ENCODE data around the gene AMOT.
"Not testable (repeated sequence)": the region's sequence is repeated elsewhere in the genome, so short reads cannot be mapped to it uniquely, and the experiment has no call there.

AMOT gene, protein sequence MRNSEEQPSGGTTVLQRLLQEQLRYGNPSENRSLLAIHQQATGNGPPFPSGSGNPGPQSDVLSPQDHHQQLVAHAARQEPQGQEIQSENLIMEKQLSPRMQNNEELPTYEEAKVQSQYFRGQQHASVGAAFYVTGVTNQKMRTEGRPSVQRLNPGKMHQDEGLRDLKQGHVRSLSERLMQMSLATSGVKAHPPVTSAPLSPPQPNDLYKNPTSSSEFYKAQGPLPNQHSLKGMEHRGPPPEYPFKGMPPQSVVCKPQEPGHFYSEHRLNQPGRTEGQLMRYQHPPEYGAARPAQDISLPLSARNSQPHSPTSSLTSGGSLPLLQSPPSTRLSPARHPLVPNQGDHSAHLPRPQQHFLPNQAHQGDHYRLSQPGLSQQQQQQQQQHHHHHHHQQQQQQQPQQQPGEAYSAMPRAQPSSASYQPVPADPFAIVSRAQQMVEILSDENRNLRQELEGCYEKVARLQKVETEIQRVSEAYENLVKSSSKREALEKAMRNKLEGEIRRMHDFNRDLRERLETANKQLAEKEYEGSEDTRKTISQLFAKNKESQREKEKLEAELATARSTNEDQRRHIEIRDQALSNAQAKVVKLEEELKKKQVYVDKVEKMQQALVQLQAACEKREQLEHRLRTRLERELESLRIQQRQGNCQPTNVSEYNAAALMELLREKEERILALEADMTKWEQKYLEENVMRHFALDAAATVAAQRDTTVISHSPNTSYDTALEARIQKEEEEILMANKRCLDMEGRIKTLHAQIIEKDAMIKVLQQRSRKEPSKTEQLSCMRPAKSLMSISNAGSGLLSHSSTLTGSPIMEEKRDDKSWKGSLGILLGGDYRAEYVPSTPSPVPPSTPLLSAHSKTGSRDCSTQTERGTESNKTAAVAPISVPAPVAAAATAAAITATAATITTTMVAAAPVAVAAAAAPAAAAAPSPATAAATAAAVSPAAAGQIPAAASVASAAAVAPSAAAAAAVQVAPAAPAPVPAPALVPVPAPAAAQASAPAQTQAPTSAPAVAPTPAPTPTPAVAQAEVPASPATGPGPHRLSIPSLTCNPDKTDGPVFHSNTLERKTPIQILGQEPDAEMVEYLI

DNA sequence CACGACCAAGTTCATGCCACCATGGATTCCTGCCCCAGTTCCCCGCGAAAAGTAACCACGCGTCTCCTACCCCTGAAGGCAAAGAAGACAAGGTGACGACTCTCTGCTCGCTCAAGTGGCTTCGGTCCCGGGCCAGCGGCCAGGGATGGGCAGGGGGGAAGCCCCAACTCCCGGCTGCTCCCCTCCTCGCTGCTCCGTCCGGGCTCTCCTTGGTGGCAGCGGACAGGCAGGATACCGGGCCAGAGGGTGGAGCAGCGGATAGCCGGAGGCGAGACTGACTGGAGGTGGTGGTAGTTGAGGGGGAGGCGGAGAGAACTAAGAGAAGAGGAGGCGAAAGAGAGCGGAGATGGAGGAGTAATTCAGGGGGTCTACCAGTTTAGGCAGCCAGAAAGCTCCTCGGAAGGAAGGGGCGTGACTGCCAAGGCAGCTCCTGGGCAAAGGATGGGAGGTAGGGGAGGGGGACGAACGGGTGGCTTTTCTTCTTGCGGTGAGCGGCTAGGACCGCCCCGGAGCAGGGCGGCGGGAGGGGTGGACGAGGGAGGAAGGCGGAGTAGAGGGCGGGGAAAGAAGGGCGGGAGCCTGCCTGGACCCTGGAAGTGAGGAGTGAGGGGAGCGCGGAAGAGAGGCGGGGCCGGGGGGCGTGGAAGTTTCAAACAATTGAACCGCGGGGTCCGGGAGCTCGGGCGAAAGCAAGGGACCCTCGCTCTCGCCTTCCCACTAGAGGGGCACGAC is at the start of gene AMOT:
Gene AMOT, minus strand, starts transcription at position 450 of the 732 bp plus-strand sequence. CDS start 17,705 bp downstream, outside the sequence.
- peak; percentile 68 to 73 for DNase-seq

- no peak for DNase-seq
These were observed 48.8 kb upstream of the AMOT start for GRCh38 chrX:112889400-112889799.

DNA sequence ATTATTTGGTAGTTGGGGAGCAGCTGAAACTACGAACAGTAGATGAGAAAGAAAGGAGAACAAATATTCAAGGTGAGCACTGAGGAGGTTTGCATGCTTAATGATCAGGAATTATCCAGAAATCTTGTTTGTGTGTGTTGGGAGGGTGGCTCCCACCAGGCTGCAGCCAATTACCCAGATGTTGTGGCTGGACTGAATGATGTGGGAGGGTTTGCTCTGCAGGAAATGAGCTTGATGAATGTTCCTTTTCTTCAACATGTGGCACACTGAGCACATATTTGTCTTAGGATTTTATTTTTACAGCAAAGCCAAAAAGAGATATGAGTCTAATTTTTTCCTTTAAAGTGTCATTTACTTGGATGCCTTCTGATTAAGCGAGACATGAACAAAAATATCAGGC is 48.3 kb upstream of the AMOT start:
- DNase-seq = no peak

- DNase-seq = no peak
These were observed 37.1 kb upstream of the AMOT start for GRCh38 chrX:112877771-112878173.

GRCh38 chrX:112874614-112875013 is 34.0 kb upstream of the AMOT start:
- no peak for DNase-seq

DNA sequence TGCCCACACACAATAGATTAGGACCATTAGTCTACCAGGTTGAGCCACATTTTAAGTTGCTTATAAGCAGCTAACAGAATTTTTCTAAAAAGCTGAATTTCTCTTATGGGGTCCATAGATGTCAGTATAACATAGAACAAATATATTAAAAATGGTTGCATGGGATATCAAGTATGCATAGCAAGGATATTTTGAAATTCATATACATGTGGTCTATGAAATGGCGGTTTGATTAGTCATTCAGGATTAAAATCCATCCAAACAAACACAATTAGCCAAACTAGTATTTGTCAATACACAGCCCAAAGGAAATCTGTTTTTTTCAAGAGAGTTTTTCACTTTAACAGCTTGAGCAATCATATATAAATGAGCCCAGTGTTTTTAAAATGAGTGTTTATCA is 33.5 kb upstream of the AMOT start:
- no peak for DNase-seq

DNA sequence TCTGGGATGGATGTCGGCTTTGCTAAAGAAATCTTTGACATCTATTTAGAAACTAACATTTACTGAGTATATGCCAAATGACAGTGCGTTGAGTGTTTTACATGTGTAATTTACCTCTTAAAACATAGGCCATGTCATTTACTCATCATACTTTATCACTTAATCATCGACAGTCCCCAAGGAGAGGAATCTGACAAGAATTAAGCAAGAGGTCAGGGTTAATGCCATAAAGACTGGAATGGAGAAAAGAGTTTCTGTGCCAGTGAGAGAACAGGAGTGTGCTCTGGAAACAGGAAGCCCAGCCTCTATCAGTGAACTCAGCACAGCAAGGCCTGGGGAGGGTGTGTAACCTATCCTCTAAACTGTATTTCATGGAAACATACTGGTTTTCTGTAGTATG is 28.0 kb upstream of the AMOT start:
- no peak for DNase-seq

DNA sequence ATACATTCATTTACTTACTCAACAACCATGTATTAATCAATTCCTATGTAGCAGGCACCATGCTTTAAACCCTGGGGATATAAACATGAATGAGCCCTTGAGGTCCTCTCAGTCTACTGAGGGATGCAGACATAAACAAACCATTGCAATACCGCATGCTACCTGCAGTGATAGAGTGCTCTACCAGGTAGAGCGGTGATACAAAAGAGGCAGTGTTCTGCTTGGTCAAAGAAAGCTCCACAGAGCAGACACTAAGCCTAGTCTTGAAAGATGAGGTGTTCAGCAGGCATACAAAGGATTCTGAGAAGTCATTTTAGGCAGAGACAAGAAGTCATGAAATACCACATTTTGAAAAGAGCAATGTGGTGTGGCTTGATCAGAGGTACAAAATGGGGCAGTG is 26.9 kb upstream of the AMOT start:
- DNase-seq = no peak

- DNase-seq = no peak
These were observed 25.5 kb upstream of the AMOT start for GRCh38 chrX:112866175-112866574.

- DNase-seq = no peak
These were observed 24.9 kb upstream of the AMOT start for GRCh38 chrX:112865464-112866025.

DNA sequence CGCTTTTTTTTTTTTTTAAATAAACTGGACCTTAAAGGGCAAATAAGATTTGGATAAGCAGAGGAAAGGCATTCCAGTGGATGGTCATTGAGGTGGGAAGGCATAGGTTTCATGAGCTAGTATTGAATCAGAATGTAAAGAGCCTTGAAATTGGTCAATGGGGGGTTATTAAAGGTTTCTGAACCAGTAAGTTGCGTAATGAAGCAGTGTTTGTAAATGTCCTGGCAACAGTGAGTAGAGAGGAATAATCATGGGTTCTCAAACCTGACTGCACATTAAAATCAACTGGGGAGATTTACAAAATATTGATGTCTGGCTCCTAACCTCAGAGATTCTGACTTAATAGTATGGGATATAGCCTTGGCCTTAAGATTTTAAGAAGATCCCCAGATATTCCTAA is 23.2 kb upstream of the AMOT start:
- no peak for DNase-seq

GRCh38 chrX:112857478-112857878 is 16.8 kb upstream of the AMOT start:
- no peak for DNase-seq

DNA sequence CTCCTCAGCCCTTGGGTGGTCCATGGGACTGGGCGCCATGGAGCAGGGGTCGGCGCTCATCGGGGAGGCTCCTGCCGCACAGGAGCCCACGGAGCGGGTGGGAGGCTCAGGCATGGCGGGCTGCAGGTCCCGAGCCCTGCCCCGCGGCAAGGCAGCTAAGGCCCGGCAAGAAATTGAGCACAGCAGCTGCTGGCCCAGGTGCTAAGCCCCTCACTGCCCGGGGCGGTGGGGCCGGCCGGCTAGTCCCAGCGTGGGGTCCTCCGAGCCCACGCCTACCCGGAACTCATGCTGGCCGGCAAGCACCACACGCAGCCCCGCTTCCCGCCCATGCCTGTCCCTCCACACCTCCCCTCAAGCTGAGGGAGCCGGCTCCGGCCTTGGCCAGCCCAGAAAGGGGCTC is 14.3 kb upstream of the AMOT start:
- DNase-seq = not testable (repeated sequence)

DNA sequence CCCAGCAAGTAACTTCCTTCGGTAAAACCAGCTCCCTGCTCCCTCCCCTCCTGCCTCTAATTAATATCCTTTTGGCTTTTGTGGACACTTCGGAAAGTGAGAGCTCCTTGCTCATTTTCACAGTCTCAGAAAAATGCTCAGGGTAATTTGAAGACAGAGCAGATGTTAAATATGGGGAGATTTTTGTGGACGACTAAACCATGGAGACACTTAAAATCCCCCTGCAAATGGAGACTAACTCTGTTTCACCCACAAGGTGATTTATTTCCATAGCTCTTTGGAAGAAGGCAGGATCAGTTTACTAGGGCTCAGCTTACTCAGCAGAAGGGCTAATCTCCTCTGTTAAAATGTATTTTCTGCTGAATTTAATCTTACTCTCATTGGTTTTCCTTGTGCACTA is 12.2 kb upstream of the AMOT start:
- DNase-seq = no peak

DNA sequence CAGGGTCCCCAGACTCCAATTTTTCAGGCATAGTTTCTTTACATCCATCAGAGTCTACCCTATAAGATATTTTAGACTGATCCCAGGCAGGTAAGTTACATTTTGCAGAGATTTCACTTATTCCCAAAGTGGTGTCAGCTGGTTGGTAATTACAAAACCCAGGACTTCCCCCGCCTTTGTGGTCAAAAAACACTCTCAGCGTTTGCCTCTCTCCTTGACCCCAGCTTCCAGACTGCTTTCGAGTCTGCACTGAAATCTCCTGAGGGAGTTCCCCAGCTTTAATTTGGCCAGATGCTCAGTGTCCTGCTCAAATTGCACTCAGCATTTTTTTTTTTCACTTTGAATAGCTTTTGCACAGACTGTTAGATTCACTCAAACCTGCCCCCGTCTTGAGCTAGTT is 11.2 kb upstream of the AMOT start:
- DNase-seq = peak in 1 of 2 donors; percentile 4

- no peak for DNase-seq
These were observed 10.6 kb upstream of the AMOT start for GRCh38 chrX:112851161-112851779.

DNA sequence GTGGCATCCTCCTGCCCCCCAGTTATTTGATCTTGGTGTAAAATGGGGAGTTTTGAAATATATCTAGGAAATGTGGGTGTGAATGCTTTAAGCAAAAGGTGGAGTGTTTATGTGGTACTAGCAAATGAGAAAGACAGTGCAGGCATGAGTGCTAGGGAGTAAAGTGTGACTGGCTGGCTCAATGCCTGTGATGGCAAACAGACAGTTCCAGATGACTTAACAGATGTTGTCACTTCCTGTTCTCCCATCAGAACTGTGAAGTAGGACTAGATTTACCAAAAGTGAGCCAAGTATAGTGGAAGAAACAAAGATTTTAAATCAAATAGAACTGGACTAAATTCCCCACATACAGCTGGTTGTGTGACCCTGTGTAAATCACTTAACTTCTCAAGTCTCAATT is 8.4 kb upstream of the AMOT start:
- no peak for DNase-seq

- no peak for DNase-seq
These were observed 6.2 kb upstream of the AMOT start for GRCh38 chrX:112846782-112847181.

GRCh38 chrX:112846187-112846586 is 5.6 kb upstream of the AMOT start:
- no peak for DNase-seq

GRCh38 chrX:112844250-112844649 is 3.6 kb upstream of the AMOT start:
- no peak for DNase-seq

DNA sequence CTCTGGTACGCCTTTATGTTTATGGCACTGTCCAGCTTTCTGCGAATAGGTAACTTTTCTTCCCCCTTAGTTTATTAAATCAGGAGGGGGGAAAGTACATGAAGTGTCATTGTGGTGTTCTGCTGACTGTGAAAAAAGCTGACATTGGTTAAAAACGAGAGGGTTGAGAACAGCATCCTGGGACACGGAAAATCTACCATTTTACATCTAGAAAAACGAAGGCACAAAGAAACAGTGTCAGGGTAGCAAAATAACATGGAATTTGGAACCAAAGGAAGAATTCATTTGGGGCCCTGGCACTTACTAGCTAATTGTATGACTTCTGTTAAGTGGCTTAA is 1.2 kb upstream of the AMOT start:
- no peak for DNase-seq

- DNase-seq = peak; percentile 86
These were observed 636 bp upstream of the AMOT start for GRCh38 chrX:112841114-112841819.
